Activated CD4-positive, CD25-positive, alpha-beta regulatory T cell treated with anti-CD3 and anti-CD28 coated beads, Interleukin-2, amount 50 U/mL, for 72 hours (primary cell): ENCODE results near the gene TRAPPC2L.
"Not testable (repeated sequence)": the region's sequence is repeated elsewhere in the genome, so short reads cannot be mapped to it uniquely, and the experiment has no call there.

ENCODE experiments used
- DNase-seq: peaks from one replicate; pipeline ENCODE4 v3.0.0; 2021

The TRAPPC2L gene

DNA sequence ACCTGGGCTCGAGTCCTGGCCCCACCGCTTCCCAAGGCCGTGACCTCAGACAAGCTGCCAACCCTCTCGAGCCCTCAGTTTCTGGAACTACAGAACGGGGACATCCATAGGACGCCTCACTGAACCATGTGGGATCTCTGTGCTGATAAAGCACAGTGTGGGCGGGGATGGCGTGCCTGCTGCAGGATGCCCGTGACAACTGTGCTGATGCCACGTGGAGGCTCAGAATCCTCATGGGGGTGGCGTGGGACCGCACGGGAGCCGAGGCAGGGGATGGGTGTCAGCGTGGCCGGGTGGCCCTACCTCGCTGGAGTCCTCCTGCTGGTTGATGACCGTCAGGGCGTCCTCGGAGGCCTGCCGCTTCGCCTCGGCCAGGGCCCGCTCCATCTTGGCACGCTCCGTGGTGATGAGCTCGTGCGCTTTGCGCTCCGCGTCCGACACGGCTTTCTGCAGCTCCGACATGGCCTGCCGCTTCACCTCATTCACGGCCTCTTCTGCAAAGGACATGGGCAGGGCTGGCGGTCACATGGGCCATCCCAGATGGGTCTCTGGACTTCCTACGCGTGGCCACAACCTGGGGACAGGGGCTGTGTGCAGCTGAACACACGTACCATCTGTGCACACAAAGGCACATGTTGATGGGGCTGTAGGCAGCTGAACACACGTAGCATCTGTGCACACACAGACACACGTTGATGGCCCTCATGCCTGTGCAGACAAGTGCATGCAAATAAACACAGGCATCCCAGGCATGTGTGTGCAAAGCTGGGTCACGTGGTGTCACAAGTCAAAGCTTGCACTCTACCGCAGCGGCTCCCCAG lies 22.2 kb downstream of the TRAPPC2L start:
- DNase-seq: no peak

- no peak for DNase-seq
Observed at GRCh38 chr16:88879788-88880055, 22.8 kb downstream of the TRAPPC2L start.

DNA sequence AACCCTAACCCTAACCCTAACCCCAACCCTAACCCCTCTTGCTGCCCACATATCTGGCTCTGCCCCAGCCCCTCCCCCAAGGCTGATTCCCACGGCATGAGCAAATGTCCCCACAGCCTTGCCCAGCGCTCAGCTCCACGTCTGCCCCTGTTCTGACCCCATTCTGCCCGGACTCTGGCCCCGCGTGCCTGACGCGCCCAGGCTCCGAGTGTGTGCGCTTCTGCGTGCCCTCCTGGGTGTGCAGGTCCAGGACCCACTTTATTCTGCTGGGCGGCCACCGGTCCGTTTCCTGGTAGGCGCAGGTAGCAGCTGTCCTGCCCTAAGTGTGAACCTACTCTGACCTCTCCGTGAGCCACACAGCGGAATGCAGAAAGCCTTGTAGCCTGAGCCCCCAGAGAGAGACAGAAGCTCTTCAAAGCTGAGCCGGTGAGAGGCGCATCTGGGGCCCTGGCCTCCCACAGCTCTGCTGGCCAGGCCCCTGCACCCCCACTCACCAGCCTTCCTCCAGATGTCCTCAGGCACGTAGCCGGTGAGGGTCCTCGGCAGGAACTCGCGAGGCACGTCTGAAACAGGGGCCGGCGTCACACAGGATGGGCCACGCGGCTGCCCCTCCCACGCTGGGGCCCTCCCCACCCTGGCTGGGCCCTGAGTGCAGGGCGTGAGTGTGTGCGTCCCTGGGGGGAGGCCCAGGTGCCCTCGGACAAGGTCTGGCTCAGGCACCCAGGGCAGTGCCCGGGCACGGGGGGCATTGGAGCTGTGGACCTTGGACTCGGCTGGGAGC lies 23.5 kb downstream of the TRAPPC2L start:
- DNase-seq: no peak

DNA sequence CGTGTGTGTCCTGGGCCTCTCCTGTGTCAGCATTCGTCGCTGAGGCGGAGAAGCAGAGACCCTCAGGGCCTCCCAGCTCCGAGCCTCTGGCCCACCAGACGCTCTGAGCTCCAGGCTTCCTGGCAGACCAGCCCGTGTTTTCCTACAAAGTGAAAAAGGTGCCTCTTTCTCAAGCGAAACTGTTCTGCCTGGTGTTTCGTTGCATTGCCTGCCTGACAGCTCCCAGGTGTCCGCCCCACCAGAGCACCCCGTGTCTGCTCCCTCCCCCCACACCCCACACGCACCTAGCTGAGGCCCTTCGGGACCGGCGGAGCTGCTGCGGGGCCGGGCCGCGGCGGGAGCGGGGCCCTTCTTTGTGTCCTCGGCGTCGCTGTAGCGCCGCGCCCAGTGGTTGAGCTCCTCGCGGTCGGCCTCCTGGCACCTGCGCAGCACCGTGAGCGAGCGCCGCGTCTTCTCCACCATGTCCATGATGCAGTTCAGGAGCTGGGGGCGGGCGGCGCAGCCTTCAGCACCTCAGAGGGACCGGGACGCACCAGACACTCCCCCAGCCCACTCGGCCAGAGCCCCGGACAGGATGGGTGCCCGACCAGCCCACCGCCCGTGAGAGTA lies 24.2 kb downstream of the TRAPPC2L start:
- no peak for DNase-seq

DNA sequence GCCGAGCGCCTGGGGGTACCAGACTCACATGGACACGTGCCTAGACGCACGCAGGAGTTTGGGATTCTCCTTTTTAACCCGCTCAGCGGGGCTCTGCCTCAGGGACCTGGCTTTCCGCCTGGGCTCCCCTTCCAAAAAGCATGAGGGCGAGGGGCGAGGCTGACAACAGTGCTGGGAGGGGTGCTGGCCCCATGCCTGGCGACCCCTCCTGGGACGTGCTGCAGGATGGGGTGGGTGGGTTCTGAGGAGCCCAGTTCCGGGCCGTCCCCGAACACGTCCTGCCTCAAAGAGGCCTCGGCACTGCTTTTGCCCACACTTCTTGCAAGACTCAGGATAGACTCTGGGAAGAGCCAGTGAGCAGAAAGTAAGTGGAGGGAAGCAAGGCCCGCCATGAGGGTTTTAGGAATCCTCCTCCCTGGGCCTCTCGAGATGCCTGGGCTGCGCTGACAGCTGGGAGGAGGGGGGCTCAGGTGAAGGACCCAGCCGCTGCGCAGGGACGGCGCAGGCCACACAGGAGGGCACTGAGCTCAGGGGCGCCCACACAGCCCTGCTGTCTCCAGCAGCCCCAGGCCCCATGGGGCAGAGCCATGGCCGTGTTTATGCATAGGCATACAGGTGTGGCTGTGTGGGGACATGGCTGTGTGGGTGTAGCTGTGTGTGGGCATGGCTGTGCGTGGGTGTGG lies 24.9 kb downstream of the TRAPPC2L start:
- DNase-seq: no peak

GRCh38 chr16:88882358-88883030 lies 25.6 kb downstream of the TRAPPC2L start:
- DNase-seq: no peak

DNA sequence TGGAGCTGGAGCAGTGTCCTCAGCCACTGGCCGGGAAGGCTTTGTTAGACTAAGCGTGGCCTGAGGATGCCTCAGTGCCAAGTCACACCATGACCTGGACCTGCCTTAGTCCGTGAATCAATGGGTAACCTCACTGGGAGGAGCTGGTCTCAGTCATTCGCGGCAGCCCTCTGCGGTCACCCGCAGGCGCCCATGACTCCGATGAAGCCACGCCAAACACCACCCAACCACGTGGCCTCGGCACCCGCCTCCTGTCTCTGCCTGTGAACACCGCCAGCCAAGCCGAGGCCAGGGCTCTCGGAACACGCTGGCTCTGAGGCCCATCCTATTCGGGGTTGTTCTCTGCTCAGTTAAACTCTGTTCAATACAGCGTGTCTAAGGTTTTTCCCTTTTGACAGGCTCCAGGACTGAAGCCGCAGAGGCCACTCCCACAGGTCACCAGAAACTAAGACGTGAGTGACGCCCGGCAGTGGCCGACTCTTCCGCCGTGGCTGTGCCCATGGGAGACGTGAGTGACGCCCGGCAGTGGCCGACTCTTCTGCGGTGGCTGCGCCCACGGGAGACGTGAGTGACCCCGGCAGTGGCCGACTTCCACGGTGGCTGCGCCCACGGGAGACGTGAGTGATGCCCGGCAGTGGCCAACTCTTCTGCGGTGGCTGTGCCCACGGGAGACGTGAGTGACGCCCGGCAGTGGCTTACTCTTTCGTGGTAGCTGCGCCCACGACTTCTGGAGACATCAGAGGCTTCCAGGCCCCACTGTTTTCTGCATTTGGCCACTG lies 26.4 kb downstream of the TRAPPC2L start:
- DNase-seq: no peak

GRCh38 chr16:88883946-88884345 lies 27.0 kb downstream of the TRAPPC2L start:
- no peak for DNase-seq

DNA sequence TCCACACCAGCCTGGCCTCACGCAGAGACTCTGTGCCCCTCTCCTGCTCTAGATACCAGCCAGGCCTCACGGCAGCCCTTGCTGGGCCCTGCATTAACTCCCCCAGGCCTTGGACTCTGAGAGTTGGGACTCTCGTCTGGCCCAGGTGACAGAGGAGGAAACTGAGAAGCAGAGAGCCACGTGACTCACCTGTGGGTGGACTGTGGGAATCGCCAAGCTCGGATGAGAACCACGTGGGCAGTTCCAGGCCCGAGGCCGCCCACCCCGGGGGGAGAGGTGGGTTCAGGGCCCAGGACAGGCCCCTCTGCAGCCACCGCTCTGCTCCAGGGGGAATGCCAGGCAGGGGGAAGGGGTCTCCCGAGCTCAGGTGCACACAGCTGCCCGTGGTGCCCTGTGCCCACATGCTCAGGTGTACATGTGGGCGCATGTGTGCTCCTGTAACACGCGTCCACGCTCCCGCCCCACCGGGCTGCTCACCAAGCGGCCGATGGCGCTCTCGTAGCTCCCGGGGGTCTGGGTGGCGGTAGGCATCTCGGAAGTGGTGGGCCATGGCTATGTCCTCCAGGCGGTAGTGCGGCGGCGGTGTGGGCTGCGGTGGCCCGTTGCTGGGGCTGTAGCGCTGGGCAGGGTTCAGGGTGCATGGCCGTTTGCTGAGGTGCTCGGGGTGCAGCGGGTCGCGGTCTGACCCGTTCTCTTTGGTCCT lies 27.8 kb downstream of the TRAPPC2L start:
- no peak for DNase-seq

- DNase-seq: no peak
Observed at GRCh38 chr16:88885693-88886280, 28.9 kb downstream of the TRAPPC2L start.

DNA sequence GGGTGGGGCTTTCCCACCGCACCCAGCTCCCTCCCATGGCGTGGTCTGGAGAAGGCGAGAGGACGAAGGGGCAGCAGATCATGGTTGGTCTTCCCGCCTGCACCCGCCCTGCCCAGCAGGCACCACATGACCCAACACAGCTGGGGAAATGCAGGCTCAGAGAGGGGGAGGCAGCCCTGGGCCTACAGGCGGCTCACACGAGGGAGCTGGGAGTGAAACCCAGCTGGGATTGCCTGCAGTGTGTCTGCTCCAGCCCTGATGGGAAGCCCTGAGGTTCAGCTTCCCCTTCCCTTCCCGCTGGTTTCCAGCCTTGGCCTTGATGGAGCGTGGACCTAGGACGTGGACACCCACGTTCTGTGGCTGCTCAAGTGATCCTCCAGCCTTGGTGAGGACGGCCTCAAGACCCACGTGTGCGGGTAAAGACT lies 29.5 kb downstream of the TRAPPC2L start:
- no peak for DNase-seq

DNA sequence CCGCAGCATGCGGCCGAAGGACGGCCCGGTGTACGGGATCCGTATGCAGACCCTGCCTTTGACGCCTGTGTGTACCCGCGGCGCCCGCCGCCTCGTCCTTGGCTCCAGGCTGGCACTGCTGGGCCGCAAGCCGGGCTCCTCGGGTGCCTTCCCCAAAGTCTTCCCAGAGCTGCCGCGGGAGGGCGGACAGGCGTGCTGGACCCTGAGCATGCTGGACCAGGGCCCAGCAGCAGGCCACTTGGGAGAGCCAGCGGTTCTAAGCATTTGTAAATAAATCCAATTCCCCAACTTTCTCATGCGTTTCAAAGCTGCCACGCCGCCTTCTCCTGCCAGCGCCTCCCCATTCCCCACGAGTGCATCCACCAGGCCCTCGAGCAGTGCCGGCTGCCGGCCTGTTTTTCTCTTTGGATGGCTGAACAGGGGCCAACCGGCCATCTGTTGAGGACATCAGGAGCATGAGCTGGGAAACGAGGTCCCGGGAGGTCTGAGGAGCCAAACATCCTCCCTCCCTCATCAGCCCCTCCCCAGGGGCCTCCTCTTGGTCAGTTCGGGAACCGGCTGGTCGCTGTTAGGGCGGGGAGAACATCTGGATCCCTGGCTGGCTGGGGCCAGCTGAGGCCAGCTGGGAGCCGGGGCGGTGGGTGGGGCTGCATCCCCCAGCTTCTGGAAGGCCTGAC lies 30.1 kb downstream of the TRAPPC2L start:
- no peak for DNase-seq

- no peak for DNase-seq
Observed at GRCh38 chr16:88888057-88888456, 31.1 kb downstream of the TRAPPC2L start.

- no peak for DNase-seq
Observed at GRCh38 chr16:88888461-88889387, 31.8 kb downstream of the TRAPPC2L start.

DNA sequence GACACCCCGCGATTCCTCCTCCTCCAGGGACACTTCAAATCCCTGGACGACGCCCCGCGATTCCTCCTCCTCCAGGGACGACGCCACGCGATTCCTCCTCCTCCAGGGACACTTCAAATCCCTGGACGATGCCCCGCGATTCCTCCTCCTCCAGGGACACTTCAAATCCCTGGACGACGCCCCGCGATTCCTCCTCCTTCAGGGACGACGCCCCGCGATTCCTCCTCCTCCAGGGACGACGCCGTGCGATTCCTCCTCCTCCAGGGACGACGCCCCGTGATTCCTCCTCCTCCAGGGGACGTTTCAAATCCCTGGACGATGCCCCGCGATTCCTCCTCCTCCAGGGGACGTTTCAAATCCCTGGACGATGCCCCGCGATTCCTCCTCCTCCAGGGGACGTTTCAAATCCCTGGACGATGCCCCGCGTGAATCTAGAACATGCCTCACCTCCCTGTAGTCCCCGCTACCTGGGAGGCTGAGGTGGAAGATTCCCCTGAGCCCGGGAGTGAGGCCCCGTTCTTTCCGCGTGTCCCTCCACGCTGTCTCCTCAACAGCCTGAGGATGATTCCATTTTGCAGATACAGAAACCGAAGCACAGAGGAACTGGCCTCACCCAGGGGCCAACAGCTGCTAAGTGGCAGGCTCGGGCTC lies 32.9 kb downstream of the TRAPPC2L start:
- DNase-seq: not testable (repeated sequence)

- DNase-seq: no peak
Observed at GRCh38 chr16:88891083-88891482, 34.2 kb downstream of the TRAPPC2L start.

GRCh38 chr16:88892065-88892464 lies 35.1 kb downstream of the TRAPPC2L start:
- no peak for DNase-seq

DNA sequence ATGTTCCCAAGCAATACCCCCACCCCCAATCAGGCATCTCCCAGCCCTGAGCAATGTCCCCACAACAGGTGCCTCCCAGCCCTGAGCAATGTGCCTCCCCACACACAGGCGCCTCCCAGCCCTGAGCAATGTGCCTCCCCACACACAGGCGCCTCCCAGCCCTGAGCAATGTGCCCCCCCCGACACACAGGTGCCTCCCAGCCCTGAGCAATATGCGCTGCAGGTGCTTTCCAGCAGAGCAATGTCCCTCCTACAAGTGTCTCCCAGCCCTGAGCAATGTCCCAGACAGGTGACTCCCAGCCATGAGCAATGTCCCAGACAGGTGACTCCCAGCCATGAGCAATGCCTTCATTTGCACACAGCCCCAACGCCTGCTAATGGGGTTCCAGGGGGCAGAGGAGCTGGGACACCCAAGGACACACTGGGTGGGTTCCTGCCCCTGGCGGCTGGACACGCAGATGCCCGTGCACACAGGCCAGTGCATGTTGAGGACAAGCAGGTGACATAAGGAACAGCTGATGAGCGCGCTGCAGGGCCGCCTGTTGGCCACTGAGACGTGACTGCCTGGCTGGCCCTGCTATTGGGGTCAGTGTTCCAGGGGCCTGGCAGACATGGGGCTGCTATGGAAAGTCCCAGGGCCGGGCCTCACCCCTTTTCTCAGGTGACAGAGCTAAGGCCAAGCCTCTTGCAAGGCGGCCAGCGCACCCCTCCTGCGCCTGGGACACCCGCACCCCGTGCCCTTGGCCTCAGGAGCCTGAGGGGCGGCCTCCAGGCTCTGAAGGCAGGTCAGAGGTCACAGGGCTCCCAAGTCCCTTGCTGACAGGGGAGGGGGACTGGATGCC lies 36.4 kb downstream of the TRAPPC2L start:
- DNase-seq: no peak
